ENCODE measurements around the gene SPIB. TPM values are rescaled to one million over a fixed set of nuclear protein-coding genes. Genes with fewer than 3 reads are reported as not detected.

SPIB gene
- polyA plus RNA-seq, 2 donors: 0.06 to 0.22 TPM

GRCh38 chr19:50451223-50451534, 32.4 kb downstream of the SPIB start:
- Histone ChIP-seq H3K4me1 (ENCODE audit: control insufficient read depth in 2 of 2, insufficient read depth in 2 of 2, low read length in 1 of 2) (no peaks in the 10 kb centered on the region), H3K9me3 (ENCODE audit: control insufficient read depth in 2 of 2, insufficient read depth in 1 of 2, low read depth in 1 of 2, low read length in 1 of 2) (peaks cover 0 to 3% of the 10 kb centered on the region in 2 donors), H3K27ac (ENCODE audit: low read depth in 2 of 2, low read length in 1 of 2) (no peak overlapping the region), H3K27me3 (ENCODE audit: control insufficient read depth in 1 of 2, insufficient read depth in 2 of 2, low read length in 2 of 2) (no peaks in the 10 kb centered on the region), H3K36me3 (ENCODE audit: control insufficient read depth in 2 of 2, insufficient read depth in 2 of 2, low read length in 1 of 2) (no peaks in the 10 kb centered on the region), H3K4me3 (ENCODE audit: low read depth in 1 of 2, low read length in 2 of 2) (no peak overlapping the region)
- WGBS, 2 donors: 34 to 42% methylated on average over 9 to 13 of the region's 13 CpGs

- H3K36me3 ChIP-seq (ENCODE audit: control insufficient read depth in 2 of 2, insufficient read depth in 2 of 2, low read length in 1 of 2): no peaks in the 10 kb centered on the region
- H3K27me3 ChIP-seq (ENCODE audit: control insufficient read depth in 1 of 2, insufficient read depth in 2 of 2, low read length in 2 of 2): no peaks in the 10 kb centered on the region
- no peaks in the 10 kb centered on the region for H3K4me1 ChIP-seq (ENCODE audit: control insufficient read depth in 2 of 2, insufficient read depth in 2 of 2, low read length in 1 of 2)
- H3K4me3 ChIP-seq (ENCODE audit: low read depth in 1 of 2, low read length in 2 of 2): no peak overlapping the region
- 95 to 96% methylated on average over 2 to 3 of the region's 3 CpGs for WGBS, 2 donors
- H3K27ac ChIP-seq (ENCODE audit: low read depth in 2 of 2, low read length in 1 of 2): no peak overlapping the region
- no peaks in the 10 kb centered on the region for H3K9me3 ChIP-seq (ENCODE audit: control insufficient read depth in 2 of 2, insufficient read depth in 1 of 2, low read depth in 1 of 2, low read length in 1 of 2)
Observed at GRCh38 chr19:50453243-50453642, 34.5 kb downstream of the SPIB start.

- WGBS, 2 donors: 79 to 82% methylated on average over 2 of the region's 2 CpGs
- no peak overlapping the region for H3K27ac ChIP-seq (ENCODE audit: low read depth in 2 of 2, low read length in 1 of 2)
- H3K36me3 ChIP-seq (ENCODE audit: control insufficient read depth in 2 of 2, insufficient read depth in 2 of 2, low read length in 1 of 2): no peaks in the 10 kb centered on the region
- H3K27me3 ChIP-seq (ENCODE audit: control insufficient read depth in 1 of 2, insufficient read depth in 2 of 2, low read length in 2 of 2): no peaks in the 10 kb centered on the region
- no peak overlapping the region for H3K4me3 ChIP-seq (ENCODE audit: low read depth in 1 of 2, low read length in 2 of 2)
- no peaks in the 10 kb centered on the region for H3K9me3 ChIP-seq (ENCODE audit: control insufficient read depth in 2 of 2, insufficient read depth in 1 of 2, low read depth in 1 of 2, low read length in 1 of 2)
- no peaks in the 10 kb centered on the region for H3K4me1 ChIP-seq (ENCODE audit: control insufficient read depth in 2 of 2, insufficient read depth in 2 of 2, low read length in 1 of 2)
Observed at GRCh38 chr19:50455992-50456391, 37.3 kb downstream of the SPIB start.

GRCh38 chr19:50457300-50457699, 38.6 kb downstream of the SPIB start:
- Histone ChIP-seq H3K4me1 (ENCODE audit: control insufficient read depth in 2 of 2, insufficient read depth in 2 of 2, low read length in 1 of 2) (no peaks in the 10 kb centered on the region), H3K27me3 (ENCODE audit: control insufficient read depth in 1 of 2, insufficient read depth in 2 of 2, low read length in 2 of 2) (no peaks in the 10 kb centered on the region), H3K4me3 (ENCODE audit: low read depth in 1 of 2, low read length in 2 of 2) (no peak overlapping the region), H3K27ac (ENCODE audit: low read depth in 2 of 2, low read length in 1 of 2) (no peak overlapping the region), H3K36me3 (ENCODE audit: control insufficient read depth in 2 of 2, insufficient read depth in 2 of 2, low read length in 1 of 2) (no peaks in the 10 kb centered on the region), H3K9me3 (ENCODE audit: control insufficient read depth in 2 of 2, insufficient read depth in 1 of 2, low read depth in 1 of 2, low read length in 1 of 2) (no peaks in the 10 kb centered on the region)
- 83 to 88% methylated on average over 5 of the region's 5 CpGs for WGBS, 2 donors

GRCh38 chr19:50458396-50459066, 39.8 kb downstream of the SPIB start:
- Histone ChIP-seq H3K9me3 (ENCODE audit: control insufficient read depth in 2 of 2, insufficient read depth in 1 of 2, low read depth in 1 of 2, low read length in 1 of 2) (no peaks in the 10 kb centered on the region), H3K4me3 (ENCODE audit: low read depth in 1 of 2, low read length in 2 of 2) (no peak overlapping the region), H3K4me1 (ENCODE audit: control insufficient read depth in 2 of 2, insufficient read depth in 2 of 2, low read length in 1 of 2) (no peaks in the 10 kb centered on the region), H3K27me3 (ENCODE audit: control insufficient read depth in 1 of 2, insufficient read depth in 2 of 2, low read length in 2 of 2) (no peaks in the 10 kb centered on the region), H3K27ac (ENCODE audit: low read depth in 2 of 2, low read length in 1 of 2) (no peak overlapping the region), H3K36me3 (ENCODE audit: control insufficient read depth in 2 of 2, insufficient read depth in 2 of 2, low read length in 1 of 2) (no peaks in the 10 kb centered on the region)
- 37 to 42% methylated on average over 49 to 50 of the region's 50 CpGs for WGBS, 2 donors

GRCh38 chr19:50459067-50459456, 40.3 kb downstream of the SPIB start:
- WGBS, 2 donors: 55 to 58% methylated on average over 32 of the region's 32 CpGs

GRCh38 chr19:50459638-50460037, 40.9 kb downstream of the SPIB start:
- no peak overlapping the region for H3K27ac ChIP-seq (ENCODE audit: low read depth in 2 of 2, low read length in 1 of 2)
- H3K4me3 ChIP-seq (ENCODE audit: low read depth in 1 of 2, low read length in 2 of 2): no peak overlapping the region
- H3K36me3 ChIP-seq (ENCODE audit: control insufficient read depth in 2 of 2, insufficient read depth in 2 of 2, low read length in 1 of 2): no peaks in the 10 kb centered on the region
- H3K4me1 ChIP-seq (ENCODE audit: control insufficient read depth in 2 of 2, insufficient read depth in 2 of 2, low read length in 1 of 2): no peaks in the 10 kb centered on the region
- 44 to 53% methylated on average over 1 of the region's 1 CpG for WGBS, 2 donors
- no peaks in the 10 kb centered on the region for H3K27me3 ChIP-seq (ENCODE audit: control insufficient read depth in 1 of 2, insufficient read depth in 2 of 2, low read length in 2 of 2)
- H3K9me3 ChIP-seq (ENCODE audit: control insufficient read depth in 2 of 2, insufficient read depth in 1 of 2, low read depth in 1 of 2, low read length in 1 of 2): no peaks in the 10 kb centered on the region

More at GRCh38 chr19:50459067-50459456, 40.3 kb downstream of the SPIB start:
- Histone ChIP-seq H3K9me3 (ENCODE audit: control insufficient read depth in 2 of 2, insufficient read depth in 1 of 2, low read depth in 1 of 2, low read length in 1 of 2) (no peaks in the 10 kb centered on the region), H3K4me1 (ENCODE audit: control insufficient read depth in 2 of 2, insufficient read depth in 2 of 2, low read length in 1 of 2) (no peaks in the 10 kb centered on the region), H3K27me3 (ENCODE audit: control insufficient read depth in 1 of 2, insufficient read depth in 2 of 2, low read length in 2 of 2) (no peaks in the 10 kb centered on the region), H3K36me3 (ENCODE audit: control insufficient read depth in 2 of 2, insufficient read depth in 2 of 2, low read length in 1 of 2) (no peaks in the 10 kb centered on the region), H3K4me3 (ENCODE audit: low read depth in 1 of 2, low read length in 2 of 2) (no peak overlapping the region), H3K27ac (ENCODE audit: low read depth in 2 of 2, low read length in 1 of 2) (no peak overlapping the region)

GRCh38 chr19:50460161-50460765, 41.5 kb downstream of the SPIB start:
- WGBS, 2 donors: 19 to 30% methylated on average over 13 of the region's 13 CpGs
- Histone ChIP-seq H3K9me3 (ENCODE audit: control insufficient read depth in 2 of 2, insufficient read depth in 1 of 2, low read depth in 1 of 2, low read length in 1 of 2) (no peaks in the 10 kb centered on the region), H3K36me3 (ENCODE audit: control insufficient read depth in 2 of 2, insufficient read depth in 2 of 2, low read length in 1 of 2) (no peaks in the 10 kb centered on the region), H3K27ac (ENCODE audit: low read depth in 2 of 2, low read length in 1 of 2) (no peak overlapping the region), H3K27me3 (ENCODE audit: control insufficient read depth in 1 of 2, insufficient read depth in 2 of 2, low read length in 2 of 2) (no peaks in the 10 kb centered on the region), H3K4me1 (ENCODE audit: control insufficient read depth in 2 of 2, insufficient read depth in 2 of 2, low read length in 1 of 2) (no peaks in the 10 kb centered on the region), H3K4me3 (ENCODE audit: low read depth in 1 of 2, low read length in 2 of 2) (no peak overlapping the region)

- no peak overlapping the region for H3K4me3 ChIP-seq (ENCODE audit: low read depth in 1 of 2, low read length in 2 of 2)
- no peaks in the 10 kb centered on the region for H3K9me3 ChIP-seq (ENCODE audit: control insufficient read depth in 2 of 2, insufficient read depth in 1 of 2, low read depth in 1 of 2, low read length in 1 of 2)
- WGBS, 2 donors: 25 to 29% methylated on average over 28 of the region's 28 CpGs
- no peaks in the 10 kb centered on the region for H3K36me3 ChIP-seq (ENCODE audit: control insufficient read depth in 2 of 2, insufficient read depth in 2 of 2, low read length in 1 of 2)
- peaks cover 0 to 2% of the 10 kb centered on the region in 2 donors for H3K4me1 ChIP-seq (ENCODE audit: control insufficient read depth in 2 of 2, insufficient read depth in 2 of 2, low read length in 1 of 2)
- no peak overlapping the region for H3K27ac ChIP-seq (ENCODE audit: low read depth in 2 of 2, low read length in 1 of 2)
- H3K27me3 ChIP-seq (ENCODE audit: control insufficient read depth in 1 of 2, insufficient read depth in 2 of 2, low read length in 2 of 2): no peaks in the 10 kb centered on the region
Observed at GRCh38 chr19:50461066-50461875, 42.5 kb downstream of the SPIB start.
